H9 (cell line): ENCODE results near the gene TMPRSS11B. TPM values are rescaled to one million over a fixed set of nuclear protein-coding genes. Genes with fewer than 3 reads are reported as not detected.

Experiments used
- DNase-seq: peaks from one replicate; pipeline ENCODE4 v3.0.0-alpha.2; 2017
- H2AFZ ChIP-seq: one replicate; pipeline ENCODE4 v1.6.1; 2013; ENCODE audit warnings: mild to moderate bottlenecking, low read length, control low read depth, moderate library complexity
- H2AK5ac ChIP-seq: 2 replicates; pipeline ENCODE4 v1.6.1; 2013; ENCODE audit warnings: low read length, control low read depth, mixed read lengths; ENCODE audit not compliant: insufficient read length
- H2BK120ac ChIP-seq: one replicate; pipeline ENCODE4 v1.6.1; 2013; ENCODE audit warnings: low read depth, mild to moderate bottlenecking, low read length, control low read depth, inconsistent platforms; ENCODE audit not compliant: poor library complexity, severe bottlenecking
- H2BK12ac ChIP-seq: 2 replicates; pipeline ENCODE4 v1.6.1; 2013; ENCODE audit warnings: low read length, control low read depth, mixed read lengths, low read depth; ENCODE audit not compliant: insufficient read length
- H2BK15ac ChIP-seq: 2 replicates; pipeline ENCODE4 v1.6.1; 2013; ENCODE audit warnings: low read depth, low read length, control low read depth
- H2BK20ac ChIP-seq: one replicate; pipeline ENCODE4 v1.6.1; 2013; ENCODE audit warnings: low read depth, mild to moderate bottlenecking, low read length, control low read depth, inconsistent platforms; ENCODE audit not compliant: poor library complexity, severe bottlenecking
- H2BK5ac ChIP-seq: 2 replicates; pipeline ENCODE4 v1.6.1; 2013; ENCODE audit warnings: low read length, control low read depth, mixed read lengths; ENCODE audit not compliant: insufficient read length
- H3K14ac ChIP-seq: 2 replicates; pipeline ENCODE4 v1.6.1; 2013; ENCODE audit warnings: low read length, control low read depth; ENCODE audit not compliant: insufficient read depth
- H3K18ac ChIP-seq: 2 replicates; pipeline ENCODE4 v1.6.1; 2013; ENCODE audit warnings: low read depth, mild to moderate bottlenecking, mixed read lengths, low read length, control low read depth; ENCODE audit not compliant: insufficient read length
- H3K23ac ChIP-seq: 2 replicates; pipeline ENCODE4 v1.6.1; 2013; ENCODE audit warnings: low read length, control low read depth, mixed read lengths, low read depth; ENCODE audit not compliant: insufficient read length
- H3K23me2 ChIP-seq: 2 replicates; pipeline ENCODE4 v1.6.1; 2013; ENCODE audit warnings: low read depth, mild to moderate bottlenecking, mixed read lengths, low read length, control low read depth; ENCODE audit not compliant: insufficient read length, poor library complexity, severe bottlenecking
- H3K27ac ChIP-seq: 2 replicates; pipeline ENCODE4 v1.5.1; 2013; ENCODE audit warnings: low read length, control low read depth, mixed read lengths, low read depth; ENCODE audit not compliant: insufficient read length
- H3K27me3 ChIP-seq: 2 replicates; pipeline ENCODE4 v1.6.1; 2013; ENCODE audit warnings: low read length, control low read depth, inconsistent platforms; ENCODE audit not compliant: insufficient read depth
- H3K4ac ChIP-seq: 2 replicates; pipeline ENCODE4 v1.6.1; 2013; ENCODE audit warnings: low read depth, mild to moderate bottlenecking, control low read depth, inconsistent platforms, low read length, moderate library complexity
- H3K4me1 ChIP-seq: 2 replicates; pipeline ENCODE4 v1.6.1; 2013; ENCODE audit warnings: low read length, control low read depth, inconsistent platforms; ENCODE audit not compliant: insufficient read depth
- H3K4me2 ChIP-seq: 2 replicates; pipeline ENCODE4 v1.6.1; 2013; ENCODE audit warnings: low read length, control low read depth, mixed read lengths; ENCODE audit not compliant: insufficient read length, insufficient read depth
- H3K56ac ChIP-seq: 2 replicates; pipeline ENCODE4 v1.6.1; 2013; ENCODE audit warnings: low read depth, mild to moderate bottlenecking, mixed read lengths, low read length, control low read depth; ENCODE audit not compliant: insufficient read length
- H3K79me1 ChIP-seq: 2 replicates; pipeline ENCODE4 v1.6.1; 2013; ENCODE audit warnings: low read depth, mild to moderate bottlenecking, moderate library complexity, low read length, control low read depth, inconsistent platforms; ENCODE audit not compliant: insufficient read depth, poor library complexity, severe bottlenecking
- H3K79me2 ChIP-seq: 2 replicates; pipeline ENCODE4 v1.6.1; 2013; ENCODE audit warnings: low read length, control low read depth, inconsistent platforms; ENCODE audit not compliant: insufficient read depth
- H3K9ac ChIP-seq: 2 replicates; pipeline ENCODE4 v1.6.1; 2013; ENCODE audit warnings: low read length, control low read depth, mixed read lengths; ENCODE audit not compliant: insufficient read length; ENCODE audit errors: extremely low read depth
- H3K9me3 ChIP-seq: one replicate; pipeline ENCODE4 v1.6.1; 2013; ENCODE audit warnings: low read depth, low read length, inconsistent platforms; ENCODE audit not compliant: control insufficient read depth
- H3T11ph ChIP-seq: one replicate; pipeline ENCODE4 v1.6.1; 2013; ENCODE audit warnings: mild to moderate bottlenecking, low read length, control low read depth, inconsistent platforms
- H4K20me1 ChIP-seq: one replicate; pipeline ENCODE4 v1.6.1; 2013; ENCODE audit not compliant: control insufficient read depth, insufficient read length, insufficient read depth
- H4K5ac ChIP-seq: 2 replicates; pipeline ENCODE4 v1.6.1; 2013; ENCODE audit warnings: low read depth, mild to moderate bottlenecking, mixed read lengths, low read length, control low read depth; ENCODE audit not compliant: insufficient read length
- H4K8ac ChIP-seq: replicated peaks from 2 replicates; pipeline ENCODE4 v1.6.1; 2013; ENCODE audit warnings: low read length, control low read depth, mixed read lengths, low read depth; ENCODE audit not compliant: insufficient read length
- H4K91ac ChIP-seq: 2 replicates; pipeline ENCODE4 v1.6.1; 2013; ENCODE audit warnings: low read depth, mild to moderate bottlenecking, moderate library complexity, mixed read lengths, low read length, control low read depth; ENCODE audit not compliant: insufficient read length
- H3K27ac Mint-ChIP-seq, 3 experiments: 2 replicates in 2 of 3; 3 replicates in 1 of 3; pipeline ENCODE4 v1.8.0; 2020 to 2021; ENCODE audit warnings: mixed read lengths in 3 of 3, mild to moderate bottlenecking in 1 of 3, moderate library complexity in 1 of 3
- H3K27me3 Mint-ChIP-seq: 2 replicates; pipeline ENCODE4 v1.8.0; 2021; ENCODE audit warnings: low read depth, mild to moderate bottlenecking, moderate library complexity, mixed read lengths
- H3K36me3 Mint-ChIP-seq, 3 experiments: 2 replicates in 2 of 3; 3 replicates in 1 of 3; pipeline ENCODE4 v1.8.0; 2020 to 2021; ENCODE audit warnings: low read depth in 3 of 3, mixed read lengths in 3 of 3; ENCODE audit not compliant: insufficient read depth in 1 of 3
- H3K4me1 Mint-ChIP-seq, 2 experiments: 2 replicates each; pipeline ENCODE4 v1.8.0; 2020; ENCODE audit warnings: mixed read lengths in 2 of 2
- H3K4me3 Mint-ChIP-seq, 2 experiments: 2 replicates in 1 of 2; 3 replicates in 1 of 2; pipeline ENCODE4 v1.8.0; 2020 to 2021; ENCODE audit warnings: mild to moderate bottlenecking in 2 of 2, mixed read lengths in 2 of 2, moderate library complexity in 1 of 2
- H3K9me3 Mint-ChIP-seq, 2 experiments: 2 replicates in 1 of 2; 3 replicates in 1 of 2; pipeline ENCODE4 v1.8.0; 2020; ENCODE audit warnings: mild to moderate bottlenecking in 2 of 2, mixed read lengths in 2 of 2, moderate library complexity in 1 of 2
- CTCF ChIP-seq: fragments of 200-600 bp; sonication (generic); conservative IDR thresholded peaks from 3 replicates; pipeline ENCODE4 v1.8.0; 2021; ENCODE audit warnings: antibody characterized with exemption, mild to moderate bottlenecking
- WGBS: extraction: QIAGEN DNeasy Blood & Tissue Kit; methylation state at CpG from one replicate; pipeline ENCODE4 v1.1.7; 2013; ENCODE audit warnings: missing lambda C conversion rate, low lambda C conversion rate, mixed read lengths; ENCODE audit not compliant: insufficient read length; ENCODE audit errors: extremely low coverage; 5-methylcytosine and 5-hydroxymethylcytosine counted together
- total RNA-seq: library from RNA; stranded (reverse); gene quantifications from 2 replicates; pipeline ENCODE4 v1.2.1, GENCODE V29; 2021

TMPRSS11B gene
- total RNA-seq, 1 experiment from 2014 or later: not detected

- no peak overlapping the region; a peak in 1 of 5 replicates for H3K4me3 Mint-ChIP-seq
- H3K79me1 ChIP-seq: no peaks in the 10 kb centered on the region
- no peak overlapping the region for H2BK12ac ChIP-seq
- DNase-seq: no peak
- no peak overlapping the region for H3K23ac ChIP-seq
- no peak overlapping the region for H2AFZ ChIP-seq
- no peak overlapping the region for H2BK120ac ChIP-seq
- H3K4me1 Mint-ChIP-seq: peaks cover 4 to 8% of the 10 kb centered on the region in 2 experiments
- H3K9ac ChIP-seq: no peak overlapping the region
- H3K27ac Mint-ChIP-seq: no peak overlapping the region
- H2AK5ac ChIP-seq: no peak overlapping the region
- H4K8ac ChIP-seq: no peak overlapping the region
- no peak overlapping the region for H4K91ac ChIP-seq
- no peak overlapping the region for H3K4me2 ChIP-seq
- no peak overlapping the region for H3K18ac ChIP-seq
- WGBS: no CpG with 5 or more reads among the region's 3 CpGs
- H3K27ac ChIP-seq: no peak overlapping the region
- H3K9me3 ChIP-seq: no peaks in the 10 kb centered on the region
- no peak overlapping the region for H2BK15ac ChIP-seq
- H3K27me3 Mint-ChIP-seq: no peaks in the 10 kb centered on the region; the same call in 1 of the 2 replicates
- H3K79me2 ChIP-seq: no peaks in the 10 kb centered on the region
- no peak overlapping the region for H4K5ac ChIP-seq
- no peaks in the 10 kb centered on the region for H4K20me1 ChIP-seq
- no peak overlapping the region for H2BK20ac ChIP-seq
- no peak overlapping the region for H3K4ac ChIP-seq
- H3K14ac ChIP-seq: no peak overlapping the region
- H3K56ac ChIP-seq: no peak overlapping the region
- TF ChIP-seq CTCF: no peak
- H2BK5ac ChIP-seq: no peak overlapping the region
- H3K27me3 ChIP-seq: no peaks in the 10 kb centered on the region
- no peaks in the 10 kb centered on the region for H3K23me2 ChIP-seq
- no peaks in the 10 kb centered on the region; a peak in 1 of 7 replicates for H3K36me3 Mint-ChIP-seq
- no peaks in the 10 kb centered on the region for H3K9me3 Mint-ChIP-seq
- H3T11ph ChIP-seq: no peak overlapping the region
- H3K4me1 ChIP-seq: no peaks in the 10 kb centered on the region
Measured at GRCh38 chr4:68256284-68256683, 10.8 kb upstream of the TMPRSS11B start.
